Non-pigmented ciliary epithelial cell (primary cell): ENCODE data around the gene CUL4A.
"Not testable (repeated sequence)": the region's sequence is repeated elsewhere in the genome, so short reads cannot be mapped to it uniquely, and the experiment has no call there.

ENCODE experiments used
- DNase-seq: peaks from one replicate; pipeline ENCODE4 v3.0.0-alpha.2; 2010; ENCODE audit warnings: low read depth

CUL4A gene

DNA sequence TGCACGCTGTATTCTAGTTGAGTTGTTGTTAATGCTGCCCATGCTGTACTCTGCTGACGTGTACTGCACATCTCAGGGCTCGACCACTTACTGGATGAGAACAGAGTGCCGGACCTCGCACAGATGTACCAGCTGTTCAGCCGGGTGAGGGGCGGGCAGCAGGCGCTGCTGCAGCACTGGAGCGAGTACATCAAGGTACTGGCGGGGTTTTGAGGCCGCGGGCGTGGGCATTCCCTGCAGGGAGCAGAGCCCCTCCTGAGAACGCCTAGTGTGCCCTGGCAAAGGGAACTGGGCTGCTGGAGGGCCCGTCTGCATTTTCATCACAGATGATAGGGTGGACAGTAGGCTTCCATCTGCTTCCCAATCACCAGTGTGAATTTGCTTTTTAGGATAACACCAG is 29.9 kb downstream of the CUL4A start:
- no peak for DNase-seq

DNA sequence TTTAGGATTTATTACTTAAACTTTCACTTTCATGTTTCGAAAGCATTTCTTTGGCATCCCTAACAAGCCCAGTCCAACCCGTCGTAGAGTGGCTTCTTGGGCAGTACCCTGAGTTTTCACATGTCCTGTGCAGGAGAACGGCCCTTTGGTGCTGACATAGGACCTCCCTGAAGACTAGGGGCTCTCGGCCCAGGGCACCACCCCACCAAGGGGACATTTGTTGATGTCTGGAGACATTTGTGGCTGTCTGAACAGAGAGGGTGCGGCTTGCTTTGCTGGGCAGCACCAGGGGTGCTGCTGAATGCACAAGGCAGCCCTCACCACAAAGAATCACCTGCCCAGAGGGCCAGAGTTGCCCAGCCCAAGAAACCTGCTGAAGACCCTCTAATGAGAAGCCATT is 30.6 kb downstream of the CUL4A start:
- DNase-seq: no peak

DNA sequence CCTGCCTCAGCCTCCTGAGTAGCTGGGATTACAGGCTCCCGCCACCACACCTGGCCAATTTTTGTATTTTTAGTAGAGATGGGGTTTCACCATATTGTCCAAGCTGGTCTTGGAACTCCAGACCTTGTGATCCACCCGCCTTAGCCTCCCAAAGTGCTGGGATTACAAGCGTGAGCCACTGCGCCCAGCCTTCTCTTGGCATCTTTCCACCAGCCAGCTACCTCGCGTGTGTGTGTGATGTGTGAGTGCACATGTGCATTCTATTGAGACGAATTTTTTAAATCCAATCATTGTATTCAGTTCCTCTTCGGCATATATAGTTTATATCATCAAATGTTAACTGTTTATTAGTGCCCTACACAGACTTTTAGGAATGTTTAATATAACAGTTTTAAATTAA is 32.2 kb downstream of the CUL4A start:
- not testable (repeated sequence) for DNase-seq

DNA sequence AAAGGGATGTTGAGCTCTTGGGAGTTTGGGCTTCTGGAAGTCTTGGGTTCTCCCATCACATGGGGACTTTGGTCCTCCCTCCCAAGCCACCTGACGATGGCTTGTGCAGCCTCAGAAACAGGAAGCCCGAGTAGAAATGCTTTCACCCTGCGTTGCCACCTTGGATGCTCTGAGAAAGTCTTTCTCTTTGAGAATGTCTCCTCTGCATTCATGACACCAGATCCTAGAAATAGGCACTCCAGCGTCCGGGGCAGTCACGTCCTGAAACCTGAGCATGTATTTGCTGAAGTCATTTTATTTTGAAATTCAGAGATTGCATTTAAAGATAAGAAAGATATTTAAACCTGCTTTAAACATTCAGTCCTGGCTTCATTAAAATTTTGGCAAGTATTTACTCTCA is 34.4 kb downstream of the CUL4A start:
- no peak for DNase-seq

DNA sequence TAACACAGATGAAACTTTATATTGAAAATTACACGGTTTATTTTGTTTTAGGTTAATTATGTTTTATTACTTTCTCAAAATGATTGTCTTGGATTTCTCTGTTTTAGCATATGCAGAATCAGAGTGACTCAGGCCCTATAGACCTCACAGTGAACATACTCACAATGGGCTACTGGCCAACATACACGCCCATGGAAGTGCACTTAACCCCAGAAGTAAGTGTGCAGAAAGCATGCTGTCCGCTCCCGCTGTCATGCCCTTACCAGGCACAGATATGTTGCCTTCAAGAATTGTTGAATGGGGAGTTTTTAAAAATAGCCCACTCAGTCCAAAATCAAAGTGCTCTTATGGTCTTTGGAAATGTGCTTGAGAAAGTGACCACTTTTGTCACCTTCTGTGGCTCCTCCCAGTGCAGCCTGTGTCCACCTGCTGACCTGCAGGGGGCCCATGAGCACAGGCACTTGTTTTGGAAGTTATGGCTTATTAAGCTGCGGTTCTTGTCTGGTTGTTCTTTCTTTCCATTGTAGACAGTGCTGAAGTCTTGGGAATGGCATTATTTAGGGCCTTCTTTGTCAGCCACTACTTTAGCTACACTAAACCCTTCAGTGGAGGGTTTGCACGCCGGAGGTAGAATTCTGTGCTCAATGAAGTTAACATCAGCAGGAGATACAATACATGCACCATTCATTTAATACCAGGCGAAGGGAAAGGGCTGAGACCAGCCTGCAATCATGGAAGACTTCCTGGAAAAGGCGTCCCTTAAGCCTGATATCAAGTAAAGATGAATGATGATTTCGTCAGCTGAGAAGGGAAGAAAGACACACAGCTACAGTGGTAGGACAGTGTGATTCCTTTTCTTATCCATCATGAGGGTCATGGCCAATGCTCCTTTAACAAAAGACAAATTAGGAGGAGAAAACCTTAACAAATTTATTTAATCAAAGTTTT is 36.7 kb downstream of the CUL4A start:
- no peak for DNase-seq

DNA sequence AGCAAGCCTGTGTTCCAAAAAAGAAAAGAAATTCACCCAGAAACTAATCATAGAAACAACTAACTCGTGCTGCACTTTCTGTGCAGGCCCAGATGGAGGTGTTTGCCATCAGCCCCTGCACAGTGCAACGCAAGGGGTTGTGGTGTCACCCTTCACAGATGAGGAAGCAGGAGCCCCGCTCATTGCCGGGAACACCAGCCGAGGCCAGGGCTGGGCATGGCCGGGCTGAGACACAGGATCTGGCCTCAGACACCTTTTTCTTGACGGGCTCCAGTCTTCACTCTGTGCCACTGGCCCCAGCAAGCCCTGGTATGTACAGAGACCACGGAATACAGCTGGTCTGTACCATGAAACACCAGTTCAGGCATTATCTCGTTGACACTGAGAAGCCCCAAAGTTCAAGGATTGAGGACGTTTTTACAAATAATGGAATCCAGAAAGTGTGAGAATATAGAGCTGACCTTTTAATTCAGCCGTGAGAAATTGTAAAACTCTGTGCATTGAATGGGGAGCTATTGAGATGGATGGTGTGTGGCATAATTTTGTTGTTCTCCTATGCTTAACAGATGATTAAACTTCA is 43.2 kb downstream of the CUL4A start:
- DNase-seq: no peak

DNA sequence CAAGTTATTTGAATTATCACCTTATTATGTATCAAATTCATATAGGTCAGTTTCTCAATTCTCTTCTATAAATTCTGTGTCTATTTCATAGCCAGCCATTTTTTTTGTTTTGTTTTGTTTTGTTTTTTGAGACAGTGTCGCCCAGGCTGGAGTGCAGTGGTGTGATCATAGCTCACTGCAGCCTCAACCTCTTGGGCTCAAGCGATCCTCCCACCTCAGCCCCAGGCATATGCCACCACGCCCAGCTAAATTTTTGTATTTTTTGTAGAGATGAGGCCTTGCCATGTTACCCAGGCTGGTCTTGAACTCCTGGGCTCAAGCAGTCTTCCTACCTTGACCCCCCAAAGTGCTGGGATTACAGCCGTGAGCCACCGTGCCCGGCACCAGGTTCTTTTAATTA is 48.5 kb downstream of the CUL4A start:
- not testable (repeated sequence) for DNase-seq

DNA sequence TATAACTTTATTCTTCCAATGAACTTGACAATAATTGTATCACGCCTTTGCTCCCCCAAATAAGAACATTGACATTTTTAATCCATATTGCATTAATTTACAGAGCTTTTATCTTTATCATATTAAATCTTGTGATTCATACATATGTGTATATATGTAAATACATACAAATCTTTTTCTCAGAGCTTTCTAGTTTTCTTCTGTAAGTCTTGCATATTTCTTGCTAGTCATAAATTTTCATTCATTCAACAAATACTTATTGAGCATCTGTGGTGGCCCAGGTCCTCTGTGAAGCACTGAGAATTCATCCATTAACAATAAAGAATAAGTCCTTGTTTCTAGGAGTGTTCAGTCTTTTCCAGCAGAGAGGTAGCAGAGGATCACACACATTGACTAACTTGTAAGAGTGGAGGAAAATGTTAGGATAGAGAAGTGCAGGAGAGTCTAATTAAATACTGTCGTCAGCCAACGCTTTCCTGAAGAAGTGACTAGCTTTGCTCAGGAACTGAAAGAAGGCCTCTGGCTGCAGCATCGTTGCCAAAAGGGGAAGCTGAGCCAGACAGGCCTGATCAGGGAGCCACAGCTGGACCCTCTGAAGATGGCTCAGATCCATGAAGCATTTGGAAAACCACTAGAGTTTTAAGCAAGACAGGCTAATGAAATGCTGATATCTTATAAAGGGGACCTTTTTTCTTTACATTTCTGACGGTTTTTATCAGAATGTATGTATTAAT is 49.1 kb downstream of the CUL4A start:
- no peak for DNase-seq

DNA sequence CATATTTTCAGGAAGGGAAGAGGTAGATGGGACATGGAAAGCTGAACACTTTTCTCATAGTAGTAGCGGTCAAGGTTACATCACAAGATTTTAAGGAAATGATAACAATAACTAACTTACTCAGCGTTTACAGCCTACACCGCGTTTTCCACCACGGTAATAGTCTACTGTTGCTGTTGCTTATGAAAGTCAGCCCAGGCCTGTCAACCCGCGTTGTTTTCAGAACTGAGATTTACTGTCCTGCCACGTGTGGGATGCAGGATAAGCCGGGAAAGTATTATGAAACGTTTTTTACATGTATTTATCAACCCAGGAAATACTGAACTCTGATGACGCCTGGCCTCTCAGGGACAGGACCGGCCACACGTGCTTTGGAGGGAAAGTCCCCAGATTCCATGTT is 51.6 kb downstream of the CUL4A start:
- no peak for DNase-seq

DNA sequence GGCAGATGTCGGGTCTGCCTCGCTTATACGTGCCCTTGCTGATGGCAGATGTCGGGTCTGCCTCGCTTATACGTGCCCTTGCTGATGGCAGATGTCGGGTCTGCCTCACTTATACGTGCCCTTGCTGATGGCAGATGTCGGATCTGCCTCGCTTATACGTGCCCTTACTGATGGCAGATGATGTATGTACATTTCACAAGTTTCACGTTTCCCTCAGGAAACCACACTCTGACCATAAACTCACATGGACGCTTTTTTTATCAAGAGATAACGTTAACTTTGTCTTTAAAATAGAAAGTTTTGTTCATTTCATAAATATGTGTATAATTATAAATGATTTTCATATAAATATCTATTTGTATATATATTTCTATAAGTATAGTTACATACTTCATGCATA is 53.6 kb downstream of the CUL4A start:
- DNase-seq: not testable (repeated sequence)

DNA sequence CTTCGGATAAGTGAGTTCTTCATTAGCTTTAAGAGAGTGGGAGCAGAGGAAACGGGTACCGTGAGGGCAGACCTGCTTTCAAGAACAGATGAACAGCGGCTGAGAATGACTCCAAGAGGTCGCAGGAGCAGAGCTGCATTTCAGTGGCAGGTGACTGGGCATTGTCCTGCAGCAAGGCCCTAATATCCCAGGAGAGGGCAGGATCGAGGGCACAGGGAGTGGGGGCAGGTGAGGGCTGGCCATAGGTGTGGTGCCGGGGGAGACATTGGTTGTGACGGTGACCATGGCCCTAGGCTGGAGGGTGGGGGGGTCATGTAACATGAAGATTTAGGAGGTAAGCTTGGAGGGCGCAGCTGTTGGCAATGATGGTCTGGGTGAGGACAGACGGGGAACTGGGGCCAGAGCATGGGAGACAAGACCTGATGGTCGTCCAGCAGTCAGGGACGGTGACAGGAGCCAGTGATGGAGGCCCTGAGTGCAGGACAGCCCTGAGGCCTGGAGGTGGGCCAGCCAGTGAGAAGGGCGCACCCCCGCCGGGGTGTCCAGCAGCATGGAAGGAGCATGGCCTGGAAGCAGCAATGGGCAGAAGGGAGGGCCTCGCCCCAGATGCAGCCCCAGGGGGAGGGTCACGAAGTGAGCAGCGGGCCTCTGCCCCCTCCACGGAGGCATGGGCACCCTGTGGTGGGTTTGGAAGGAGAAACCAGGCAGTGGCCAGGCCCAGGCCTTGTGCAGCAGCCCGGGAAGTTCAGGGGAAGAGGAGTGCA is 58.4 kb downstream of the CUL4A start:
- no peak for DNase-seq

DNA sequence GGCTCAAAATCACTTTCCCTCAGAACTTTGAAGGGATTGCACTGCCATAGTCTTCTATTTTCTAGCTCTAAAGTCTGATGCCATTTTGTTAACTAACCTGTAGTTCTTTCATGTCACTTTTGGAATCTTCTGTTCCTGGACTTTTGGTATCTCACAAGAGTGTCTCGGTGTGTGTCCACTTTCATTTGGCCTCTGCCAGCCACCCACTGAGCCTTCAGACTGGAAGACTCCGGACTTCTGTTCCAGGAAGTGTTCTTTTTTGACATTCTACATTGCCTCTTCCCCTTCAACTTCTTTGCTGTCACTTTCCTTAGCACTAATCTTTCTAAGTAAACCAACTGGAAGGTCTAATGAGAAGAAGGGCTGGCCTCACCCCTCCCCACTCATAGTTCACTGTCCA is 62.6 kb downstream of the CUL4A start:
- DNase-seq: no peak

DNA sequence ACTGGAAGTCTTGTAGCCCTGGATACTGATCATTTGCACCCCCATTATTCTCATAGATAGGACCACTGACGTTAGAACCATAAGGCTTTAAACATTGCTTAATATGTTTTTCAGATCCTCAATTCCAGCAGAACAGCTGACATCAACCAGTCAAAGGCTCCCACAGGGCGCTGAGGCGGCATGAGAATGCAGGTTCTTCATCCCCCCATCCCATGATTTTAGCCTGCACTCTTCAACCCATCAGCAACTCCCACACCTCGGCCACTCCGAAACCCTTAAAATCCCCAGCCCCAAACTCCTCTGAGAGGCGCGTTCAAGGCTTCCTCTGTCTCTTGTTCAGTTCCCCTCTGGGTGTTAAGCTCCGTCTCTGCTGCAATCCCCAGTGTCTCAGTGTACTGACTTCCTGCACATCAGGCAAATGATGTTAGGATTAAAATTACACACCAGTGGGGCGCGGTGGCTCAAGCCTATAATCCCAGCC is 63.3 kb downstream of the CUL4A start:
- DNase-seq: no peak

DNA sequence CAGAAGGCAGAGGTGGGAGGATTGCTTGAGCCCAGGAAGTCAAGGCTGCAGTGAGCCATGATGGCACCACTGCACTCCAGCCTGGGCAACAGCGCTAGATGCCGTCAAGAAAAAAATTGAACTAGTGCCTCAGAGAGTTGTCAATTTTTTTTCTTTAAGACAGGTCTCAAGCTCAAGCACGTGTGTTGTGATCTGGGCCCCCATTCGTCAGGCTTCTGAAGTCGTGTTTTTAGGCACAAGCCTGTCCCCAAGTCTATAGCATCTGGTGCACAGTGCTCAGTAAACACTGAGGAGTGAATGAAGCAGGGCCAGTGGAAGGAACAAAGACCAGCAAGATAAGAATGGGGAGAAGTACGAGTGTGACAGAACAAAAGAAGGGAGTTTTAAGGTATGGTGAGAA is 63.9 kb downstream of the CUL4A start:
- no peak for DNase-seq

DNA sequence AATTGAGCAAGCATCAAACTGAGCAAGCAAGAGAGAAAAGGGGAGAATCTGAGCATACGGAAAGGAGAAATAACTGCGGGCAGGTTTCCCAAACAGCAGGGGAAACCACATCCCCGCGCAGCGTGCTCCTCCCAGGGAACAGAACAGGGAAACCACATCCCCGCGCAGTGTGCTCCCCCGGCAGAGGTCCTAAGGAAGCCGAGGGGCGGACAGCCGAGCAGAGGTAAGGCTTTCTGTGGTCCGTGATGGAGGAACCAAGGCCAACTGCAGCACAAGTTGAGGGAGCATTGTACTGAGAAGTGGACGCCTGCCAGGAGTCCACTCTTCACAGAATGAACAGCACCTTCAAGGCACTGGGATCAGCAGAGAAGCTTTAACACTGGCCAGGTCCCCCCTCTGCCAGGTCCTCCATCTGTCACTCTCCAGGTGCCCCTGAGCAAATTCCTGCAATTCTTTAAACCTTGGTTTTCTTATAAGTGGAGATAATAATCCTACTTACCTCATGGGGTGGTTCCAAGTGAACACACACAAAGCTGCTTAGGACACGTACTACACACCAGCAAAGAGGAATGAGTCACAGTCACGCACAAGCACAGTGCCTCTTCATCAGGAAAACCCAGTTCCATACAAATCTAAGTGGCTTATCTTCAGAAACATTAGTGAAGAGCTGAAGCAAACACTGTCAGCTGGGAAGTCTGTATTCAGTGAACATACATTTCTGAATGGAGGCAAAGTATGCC is 64.6 kb downstream of the CUL4A start:
- peak; percentile 77 for DNase-seq

DNA sequence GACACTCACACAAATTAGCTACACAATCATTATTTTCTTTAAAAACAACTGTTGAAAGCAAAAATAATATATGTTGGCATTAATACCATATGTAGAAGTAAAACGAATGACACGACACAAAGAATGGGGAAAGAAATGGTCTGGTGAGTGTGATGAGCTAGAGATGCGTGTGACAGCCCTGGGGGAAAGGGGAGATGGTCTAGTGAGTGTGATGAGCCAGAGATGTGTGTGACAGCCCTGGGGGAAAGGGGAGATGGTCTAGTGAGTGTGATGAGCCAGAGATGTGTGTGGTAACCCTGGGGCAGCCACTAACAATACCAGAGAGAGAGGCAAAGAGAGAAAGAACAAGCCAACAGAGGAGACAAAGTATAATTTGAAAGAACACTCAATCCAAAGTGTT is 65.3 kb downstream of the CUL4A start:
- no peak for DNase-seq

DNA sequence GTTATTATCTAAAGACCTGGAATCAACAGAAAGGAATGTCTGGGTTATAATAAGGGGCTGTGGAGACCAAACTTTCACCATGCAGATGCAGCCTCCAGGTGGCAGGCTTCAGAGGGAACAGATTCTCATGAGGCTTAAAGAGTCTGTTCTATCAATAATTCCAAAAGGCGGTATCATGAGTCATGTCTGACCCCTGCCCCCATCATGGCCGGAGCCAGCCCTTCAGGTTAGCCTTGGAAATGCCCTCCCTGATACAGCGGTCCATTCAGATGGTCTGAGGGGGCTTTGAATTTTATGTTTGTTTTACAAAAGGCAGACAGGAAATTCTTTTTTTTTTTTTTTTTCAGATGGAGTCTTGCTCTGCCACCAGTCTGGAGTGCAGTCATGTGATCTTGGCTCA is 66.0 kb downstream of the CUL4A start:
- peak; percentile 27 for DNase-seq

DNA sequence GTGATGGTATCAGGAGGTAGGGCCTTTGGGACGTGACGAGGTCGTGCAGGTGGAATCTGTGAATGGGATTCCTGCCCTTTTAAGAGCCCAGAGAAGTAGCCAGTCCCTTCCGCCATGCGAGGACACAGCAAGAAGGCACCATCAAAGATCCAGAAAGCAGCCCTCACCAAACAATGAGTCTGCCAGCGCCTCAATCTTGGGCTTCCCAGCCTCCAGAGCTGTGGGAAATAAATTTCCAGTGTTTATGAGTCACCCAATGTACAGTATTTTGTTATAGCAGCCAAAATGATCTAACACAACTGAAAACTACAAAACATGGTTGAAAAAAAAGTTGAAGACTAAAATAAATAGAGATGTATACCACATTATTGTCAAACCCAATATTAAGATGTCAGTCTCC is 70.7 kb downstream of the CUL4A start:
- no peak for DNase-seq

DNA sequence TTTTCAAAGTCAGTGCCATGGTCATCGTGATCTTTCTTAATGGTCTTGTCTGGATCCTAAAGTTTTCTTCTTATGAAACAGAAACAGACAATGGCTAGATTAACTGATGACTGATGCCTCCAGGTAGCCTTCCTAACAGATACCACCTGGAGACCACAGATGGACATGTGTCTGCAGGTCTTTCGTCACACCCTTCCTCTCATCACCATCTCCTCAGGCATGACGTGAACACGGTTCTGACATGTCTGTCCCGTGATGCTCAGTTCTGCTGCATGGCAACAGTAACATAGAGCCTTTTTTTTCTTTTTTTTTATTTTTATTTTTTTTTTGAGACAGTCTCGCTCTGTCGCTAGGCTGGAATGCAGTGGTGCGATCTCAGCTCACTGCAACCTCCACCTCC is 74.5 kb downstream of the CUL4A start:
- no peak for DNase-seq

DNA sequence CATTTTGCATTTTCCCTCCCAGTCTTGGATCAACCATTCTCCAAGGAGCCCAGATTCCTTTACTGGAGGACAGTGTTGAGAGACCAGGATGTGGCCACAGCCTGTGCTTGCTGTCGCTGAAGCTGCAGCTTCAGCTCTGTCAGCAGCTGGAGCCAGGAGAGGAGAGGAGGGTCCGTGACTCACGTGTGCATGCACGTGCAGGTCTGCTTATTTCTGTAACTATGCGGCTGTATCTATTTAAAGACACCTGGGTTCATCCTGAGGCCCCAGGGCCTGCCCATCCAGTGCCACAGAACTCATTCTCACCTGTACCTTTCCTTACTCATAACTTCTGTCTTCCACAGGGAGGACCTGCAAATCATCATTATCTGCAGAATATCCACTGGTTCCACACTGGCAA is 79.5 kb downstream of the CUL4A start:
- DNase-seq: no peak

DNA sequence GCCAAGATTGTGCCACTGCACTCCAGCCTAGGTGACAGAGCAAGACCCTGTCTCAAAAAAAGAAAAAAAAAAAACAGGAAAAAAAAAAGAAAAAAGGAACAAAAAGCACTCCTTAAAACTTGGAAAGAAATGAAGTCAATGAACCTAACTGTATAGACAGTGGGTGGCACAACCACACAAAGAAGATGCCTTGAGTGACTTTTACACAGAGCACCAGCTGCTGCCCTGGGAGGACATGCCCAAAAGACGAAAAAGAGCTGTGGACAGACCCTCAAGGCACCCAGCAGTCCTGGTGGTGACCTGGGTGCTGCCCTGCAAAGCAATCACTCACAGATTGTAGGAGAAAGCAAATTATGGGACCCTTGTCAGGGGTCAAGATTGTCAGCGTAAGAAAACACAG is 81.7 kb downstream of the CUL4A start:
- DNase-seq: no peak
